Measurements from ENCODE around the gene IL12RB2.

IL12RB2 gene

GRCh38 chr1:67313934-67314671 lies 6.4 kb downstream of the IL12RB2 start:
- no peak for DNase-seq (ENCODE audit: low spot score)

GRCh38 chr1:67314696-67315095 lies 7.0 kb downstream of the IL12RB2 start:
- no peak for DNase-seq (ENCODE audit: low spot score)

GRCh38 chr1:67316180-67316902 lies 8.7 kb downstream of the IL12RB2 start:
- no peak for DNase-seq (ENCODE audit: low spot score)

- DNase-seq (ENCODE audit: low spot score): no peak
Observed at GRCh38 chr1:67316918-67317317, 9.2 kb downstream of the IL12RB2 start.

- DNase-seq (ENCODE audit: low spot score): no peak
Observed at GRCh38 chr1:67317803-67318202, 10.1 kb downstream of the IL12RB2 start.

- DNase-seq (ENCODE audit: low spot score): no peak
Observed at GRCh38 chr1:67322442-67322841, 14.8 kb downstream of the IL12RB2 start.

GRCh38 chr1:67323087-67323486 lies 15.4 kb downstream of the IL12RB2 start:
- DNase-seq (ENCODE audit: low spot score): no peak

GRCh38 chr1:67324068-67324467 lies 16.4 kb downstream of the IL12RB2 start:
- DNase-seq (ENCODE audit: low spot score): no peak

GRCh38 chr1:67327864-67328466 lies 20.3 kb downstream of the IL12RB2 start:
- DNase-seq (ENCODE audit: low spot score): no peak

GRCh38 chr1:67332653-67333529 lies 25.2 kb downstream of the IL12RB2 start:
- no peak for DNase-seq (ENCODE audit: low spot score)

- no peak for DNase-seq (ENCODE audit: low spot score)
Observed at GRCh38 chr1:67333603-67334002, 25.9 kb downstream of the IL12RB2 start.

- DNase-seq (ENCODE audit: low spot score): no peak
Observed at GRCh38 chr1:67335411-67335810, 27.7 kb downstream of the IL12RB2 start.

- DNase-seq (ENCODE audit: low spot score): no peak
Observed at GRCh38 chr1:67336157-67336556, 28.5 kb downstream of the IL12RB2 start.

- no peak for DNase-seq (ENCODE audit: low spot score)
Observed at GRCh38 chr1:67336783-67337182, 29.1 kb downstream of the IL12RB2 start.

GRCh38 chr1:67338642-67339041 lies 31.0 kb downstream of the IL12RB2 start:
- DNase-seq (ENCODE audit: low spot score): no peak

- DNase-seq (ENCODE audit: low spot score): no peak
Observed at GRCh38 chr1:67339623-67340343, 32.1 kb downstream of the IL12RB2 start.

- DNase-seq (ENCODE audit: low spot score): no peak
Observed at GRCh38 chr1:67342076-67342890, 34.6 kb downstream of the IL12RB2 start.

GRCh38 chr1:67345556-67345955 lies 37.9 kb downstream of the IL12RB2 start:
- DNase-seq (ENCODE audit: low spot score): no peak

- DNase-seq (ENCODE audit: low spot score): no peak
Observed at GRCh38 chr1:67346982-67347381, 39.3 kb downstream of the IL12RB2 start.

GRCh38 chr1:67347688-67348472 lies 40.2 kb downstream of the IL12RB2 start:
- DNase-seq (ENCODE audit: low spot score): no peak

Data from left forelimb (tissue), 1 donor.